ENCODE measurements around the gene TNS3. TPM values are rescaled to one million over a fixed set of nuclear protein-coding genes. Genes with fewer than 3 reads are reported as not detected.

TNS3 gene
- total RNA-seq, 3 donors from 2014 or later: 69.1 to 98.9 (median 69.9) TPM

- no peak for TF ChIP-seq CTCF (IDR thresholded peaks at IDR 0.05)
- Histone ChIP-seq H3K4me3 (no peak overlapping the region), H3K4me1 (ENCODE audit: low read depth) (peaks cover 42% of the 10 kb centered on the region), H3K9me3 (no peaks in the 10 kb centered on the region), H3K36me3 (ENCODE audit: low read depth) (no peaks in the 10 kb centered on the region)
- no peak for ATAC-seq
- intact Hi-C loops (cut with DNase I, micrococcal nuclease): no loop called here
- no peak for DNase-seq
These were observed 173.2 kb downstream of the TNS3 start for GRCh38 chr7:47408675-47409074.

- Histone ChIP-seq H3K4me1 (ENCODE audit: low read depth) (peaks cover 42% of the 10 kb centered on the region), H3K4me3 (no peak overlapping the region), H3K9me3 (no peaks in the 10 kb centered on the region), H3K36me3 (ENCODE audit: low read depth) (no peaks in the 10 kb centered on the region)
- ATAC-seq (peak; percentile 24), DNase-seq (peak in 2 of 3 donors; percentile 41 to 57)
- no peak for TF ChIP-seq CTCF (IDR thresholded peaks at IDR 0.05)
- intact Hi-C loops (cut with DNase I, micrococcal nuclease): no loop called here
These were observed 173.9 kb downstream of the TNS3 start for GRCh38 chr7:47407821-47408674.

GRCh38 chr7:47407136-47407535 lies 174.8 kb downstream of the TNS3 start:
- H3K36me3 ChIP-seq (ENCODE audit: low read depth): no peaks in the 10 kb centered on the region
- H3K9me3 ChIP-seq: no peaks in the 10 kb centered on the region
- intact Hi-C loops (cut with DNase I, micrococcal nuclease): no loop called here
- H3K4me1 ChIP-seq (ENCODE audit: low read depth): peaks cover 42% of the 10 kb centered on the region
- no peak for TF ChIP-seq CTCF (IDR thresholded peaks at IDR 0.05)
- DNase-seq (no peak), ATAC-seq (no peak)
- no peak overlapping the region for H3K4me3 ChIP-seq

GRCh38 chr7:47406801-47407129 lies 175.1 kb downstream of the TNS3 start:
- no peak for ATAC-seq
- no peak for TF ChIP-seq CTCF (IDR thresholded peaks at IDR 0.05)
- intact Hi-C loops (cut with DNase I, micrococcal nuclease): no loop called here
- Histone ChIP-seq H3K4me3 (no peak overlapping the region), H3K9me3 (no peaks in the 10 kb centered on the region), H3K4me1 (ENCODE audit: low read depth) (peaks cover 42% of the 10 kb centered on the region), H3K36me3 (ENCODE audit: low read depth) (no peaks in the 10 kb centered on the region)
- no peak for DNase-seq

GRCh38 chr7:47405921-47406800 lies 175.8 kb downstream of the TNS3 start:
- no peak overlapping the region for H3K4me3 ChIP-seq
- DNase-seq (peak; percentile 76 to 79 (median 78)), ATAC-seq (peak; percentile 77)
- intact Hi-C loops (cut with DNase I, micrococcal nuclease): no loop called here
- peaks cover 42% of the 10 kb centered on the region for H3K4me1 ChIP-seq (ENCODE audit: low read depth)
- TF ChIP-seq CTCF (IDR thresholded peaks at IDR 0.05): no peak
- no peaks in the 10 kb centered on the region for H3K9me3 ChIP-seq
- H3K36me3 ChIP-seq (ENCODE audit: low read depth): no peaks in the 10 kb centered on the region

Data from mucosa of descending colon (tissue), 3 donors.